CD4-positive, alpha-beta memory T cell (primary cell): ENCODE results near the gene KRTAP4-5. TPM values are rescaled to one million over a fixed set of nuclear protein-coding genes. Genes with fewer than 3 reads are reported as not detected.
"Not testable (repeated sequence)": the region's sequence is repeated elsewhere in the genome, so short reads cannot be mapped to it uniquely, and the experiment has no call there.

Source experiments
- CTCF ChIA-PET: fragments of 350-600 bp; sonication (Branson Sonifier 250); formaldehyde crosslinking; loops from one replicate; lab custom pipeline; 2021; ENCODE audit warnings: inconsistent platforms; ENCODE audit not compliant: partially characterized antibody; lab: Charles Lee
- POLR2A ChIA-PET: fragments of 350-600 bp; sonication (Branson Sonifier 250); formaldehyde crosslinking; loops from one replicate; lab custom pipeline; 2021; ENCODE audit not compliant: partially characterized antibody; lab: Charles Lee
- DNase-seq, 5 donors: peaks; one replicate each; pipeline versions ENCODE4 v3.0.0 to v3.0.0-alpha.2; 2020 to 2022; ENCODE audit warnings: mixed read lengths in 1 of 5
- H3K27ac ChIP-seq: one replicate; pipeline ENCODE4 v1.7.0; 2013; ENCODE audit warnings: low read depth, low read length
- H3K27me3 ChIP-seq: 2 replicates; pipeline ENCODE4 v1.7.0; 2013; ENCODE audit warnings: mild to moderate bottlenecking, low read length, moderate library complexity; ENCODE audit not compliant: insufficient read depth
- H3K36me3 ChIP-seq: 2 replicates; pipeline ENCODE4 v1.7.0; 2013; ENCODE audit warnings: mild to moderate bottlenecking, low read length, moderate library complexity; ENCODE audit not compliant: insufficient read depth
- H3K4me1 ChIP-seq: 2 replicates; pipeline ENCODE4 v1.7.0; 2013; ENCODE audit warnings: mild to moderate bottlenecking, low read length, moderate library complexity; ENCODE audit not compliant: insufficient read depth
- H3K4me3 ChIP-seq, 2 donors: one replicate each; pipeline ENCODE4 v1.7.0; 2013; ENCODE audit warnings: low read length in 2 of 2, mild to moderate bottlenecking in 1 of 2
- H3K9me3 ChIP-seq, 2 donors: one replicate each; pipeline ENCODE4 v1.7.0; 2013; ENCODE audit warnings: low read length in 2 of 2, control low read depth in 1 of 2; ENCODE audit not compliant: control insufficient read depth in 1 of 2
- H3K27ac Mint-ChIP-seq, 7 donors: one replicate each; pipeline ENCODE4 v1.8.0; 2020 to 2021; ENCODE audit warnings: mixed read lengths in 7 of 7, mild to moderate bottlenecking in 6 of 7, inconsistent platforms in 3 of 7, moderate library complexity in 3 of 7
- H3K27me3 Mint-ChIP-seq, 2 donors: one replicate each; pipeline ENCODE4 v1.8.0; 2020 to 2021; ENCODE audit warnings: mixed read lengths in 2 of 2
- H3K36me3 Mint-ChIP-seq, 2 donors: one replicate each; pipeline ENCODE4 v1.8.0; 2020 to 2021; ENCODE audit warnings: mixed read lengths in 2 of 2, inconsistent platforms in 1 of 2, mild to moderate bottlenecking in 1 of 2
- H3K4me1 Mint-ChIP-seq, 4 donors: one replicate each; pipeline ENCODE4 v1.8.0; 2020 to 2021; ENCODE audit warnings: mixed read lengths in 4 of 4, mild to moderate bottlenecking in 1 of 4
- H3K4me3 Mint-ChIP-seq, 8 donors: one replicate each; pipeline ENCODE4 v1.8.0; 2020 to 2021; ENCODE audit warnings: mixed read lengths in 8 of 8, mild to moderate bottlenecking in 7 of 8, moderate library complexity in 6 of 8, inconsistent platforms in 3 of 8
- H3K9me3 Mint-ChIP-seq, 8 donors: one replicate each; pipeline ENCODE4 v1.8.0; 2020 to 2021; ENCODE audit warnings: mixed read lengths in 8 of 8, mild to moderate bottlenecking in 5 of 8, inconsistent platforms in 3 of 8, moderate library complexity in 1 of 8
- intact Hi-C: fragments of 100-400 bp; cut with micrococcal nuclease; formaldehyde crosslinking; loops from one replicate; pipeline ENCODE4 v1.15.1; 2023
- polyA plus RNA-seq, 2 donors: library from polyadenylated mRNA; unstranded; fragments of 300-500 nt; fragmentation: Illumina TruSeq; gene quantifications; one replicate each; pipeline ENCODE4 v1.2.3, GENCODE V29; 2021
- total RNA-seq, 2 experiments: library from RNA; stranded (reverse); gene quantifications; one replicate each; pipeline ENCODE4 v1.2.3, GENCODE V29; 2021

The KRTAP4-5 gene
- total and polyA plus RNA-seq, 4 experiments from 2014 or later = not detected

- Histone ChIP-seq H3K4me3 (no peak overlapping the region), H3K9me3 (no peaks in the 10 kb centered on the region), H3K27me3 (no peaks in the 10 kb centered on the region), H3K4me1 (peaks cover 15% of the 10 kb centered on the region), H3K27ac (no peak overlapping the region), H3K36me3 (no peaks in the 10 kb centered on the region)
- POLR2A ChIA-PET = interaction anchor here (1.2 kb wide), 1 partner anchor 193 kb away, joined by 3 read pairs; the partner anchor contains the start of gene KRTAP16-1
- peaks cover 0 to 3% of the 10 kb centered on the region in 2 donors for H3K36me3 Mint-ChIP-seq
- peak overlapping the region in 1 of 7 donors; percentile 79 for H3K27ac Mint-ChIP-seq
- intact Hi-C loops = no loop called here
- H3K4me3 Mint-ChIP-seq = no peak overlapping the region
- peaks cover 2 to 29% (median 16%) of the 10 kb centered on the region in 4 donors for H3K4me1 Mint-ChIP-seq
- H3K9me3 Mint-ChIP-seq = peaks cover 0 to 10% (median 2%) of the 10 kb centered on the region in 8 donors
- DNase-seq = no peak
- H3K27me3 Mint-ChIP-seq = peaks cover 4% of the 10 kb centered on the region in 2 donors
- CTCF ChIA-PET = interaction anchor here (2.6 kb wide), 1 partner anchor 207 kb away, joined by 8 read pairs; no protein-coding TSS in a partner anchor
These were observed 33.3 kb downstream of the KRTAP4-5 start for GRCh38 chr17:41116297-41116696.

DNA sequence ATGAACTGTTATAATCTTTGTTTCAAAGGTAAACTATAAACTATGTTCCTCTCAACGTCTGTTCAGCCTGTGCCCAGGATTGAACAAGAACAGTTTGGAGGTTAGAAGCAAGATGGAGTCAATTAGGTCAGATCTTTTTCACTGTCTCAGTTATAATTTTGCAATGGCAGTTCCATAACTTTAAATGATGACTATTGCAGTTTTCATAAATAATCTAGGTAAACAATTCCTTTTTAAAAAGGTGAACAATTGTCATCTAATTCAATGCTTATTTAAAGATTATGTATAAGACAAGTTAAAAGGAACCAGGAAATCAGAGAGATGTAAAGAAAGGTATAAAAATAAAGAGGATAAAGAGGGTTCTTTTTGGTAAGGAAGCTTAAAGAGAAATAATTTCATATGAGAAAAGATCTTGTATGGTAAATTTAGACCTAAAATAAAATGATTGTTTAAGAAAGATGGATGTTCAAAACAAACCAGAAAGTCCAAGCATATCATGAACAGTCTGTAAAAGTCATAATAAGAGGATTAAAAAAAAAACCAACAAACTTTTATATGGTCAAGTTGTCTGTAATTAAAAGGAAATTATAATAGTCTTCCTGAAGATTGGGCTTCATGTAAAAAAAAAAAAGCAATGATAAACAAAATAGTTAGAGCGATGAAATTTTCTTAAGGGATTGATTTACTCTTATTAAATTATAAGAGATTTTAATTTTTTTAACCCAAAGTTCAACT is 38.3 kb downstream of the KRTAP4-5 start:
- Mint-ChIP-seq H3K36me3 (peaks cover 0 to 3% of the 10 kb centered on the region in 2 donors), H3K27me3 (peaks cover 5 to 14% of the 10 kb centered on the region in 2 donors), H3K4me1 (peaks cover 0 to 24% (median 4%) of the 10 kb centered on the region in 4 donors), H3K4me3 (peak overlapping the region in 1 of 8 donors; percentile 58), H3K9me3 (peaks cover 0 to 13% (median 3%) of the 10 kb centered on the region in 8 donors), H3K27ac (peak overlapping the region in 1 of 7 donors; percentile 12)
- no peaks in the 10 kb centered on the region for H3K36me3 ChIP-seq
- POLR2A ChIA-PET = interaction anchor here (0.6 kb wide), 1 partner anchor 197 kb away, joined by 3 read pairs; no protein-coding TSS in a partner anchor
- CTCF ChIA-PET = no interaction called here
- no peak overlapping the region for H3K4me3 ChIP-seq
- intact Hi-C loops = no loop called here
- no peaks in the 10 kb centered on the region for H3K27me3 ChIP-seq
- DNase-seq = no peak
- H3K4me1 ChIP-seq = no peaks in the 10 kb centered on the region
- no peak overlapping the region for H3K27ac ChIP-seq
- no peaks in the 10 kb centered on the region for H3K9me3 ChIP-seq

DNA sequence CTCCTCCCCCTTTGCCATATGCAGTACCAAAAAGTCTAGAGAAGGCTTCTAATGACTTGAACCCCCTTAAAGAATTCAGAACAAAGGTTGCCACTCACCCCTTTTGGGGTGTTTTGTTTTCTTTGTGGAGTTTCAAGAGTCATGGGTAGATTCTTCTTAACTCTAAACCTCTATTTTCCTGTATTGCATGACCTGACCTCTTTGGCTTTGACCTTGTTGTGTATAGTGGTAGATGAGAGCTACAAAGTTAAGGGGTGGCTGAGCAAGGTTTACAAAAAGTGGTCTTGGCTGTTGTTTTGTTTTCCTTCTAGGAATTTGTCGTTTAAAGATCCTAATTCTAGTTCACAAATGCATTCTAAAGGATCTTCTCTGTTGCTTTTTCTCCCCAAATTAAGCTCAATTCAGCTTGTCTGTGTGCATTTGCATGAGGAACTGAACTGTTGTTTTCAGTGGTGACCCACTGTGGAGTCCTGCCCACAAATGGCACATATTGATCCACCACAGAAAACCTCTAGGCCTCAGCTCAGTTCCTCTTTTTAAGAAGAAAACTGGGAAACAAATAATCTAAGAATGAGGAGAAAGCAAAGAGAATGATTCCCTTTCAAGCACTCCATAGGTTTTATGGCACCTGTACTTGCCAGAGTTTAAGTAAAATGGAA is 40.8 kb downstream of the KRTAP4-5 start:
- H3K4me3 ChIP-seq, DNase-seq, POLR2A ChIA-PET, H3K27me3 ChIP-seq, H3K36me3 ChIP-seq, CTCF ChIA-PET, H3K4me1 ChIP-seq, H3K9me3 ChIP-seq, H3K27ac ChIP-seq, intact Hi-C loops, H3K36me3 Mint-ChIP-seq: not testable (repeated sequence)
- H3K27me3 Mint-ChIP-seq = peaks cover 7 to 17% of the 10 kb centered on the region in 2 donors
- H3K4me1 Mint-ChIP-seq = peaks cover 0 to 23% (median 4%) of the 10 kb centered on the region in 4 donors
- H3K4me3 Mint-ChIP-seq = peak overlapping the region in 5 of 8 donors; percentile 62 to 79 (median 75)
- H3K9me3 Mint-ChIP-seq = peaks cover 0 to 13% (median 3%) of the 10 kb centered on the region in 8 donors
- H3K27ac Mint-ChIP-seq = peak overlapping the region in 2 of 7 donors; percentile 0 to 7

DNA sequence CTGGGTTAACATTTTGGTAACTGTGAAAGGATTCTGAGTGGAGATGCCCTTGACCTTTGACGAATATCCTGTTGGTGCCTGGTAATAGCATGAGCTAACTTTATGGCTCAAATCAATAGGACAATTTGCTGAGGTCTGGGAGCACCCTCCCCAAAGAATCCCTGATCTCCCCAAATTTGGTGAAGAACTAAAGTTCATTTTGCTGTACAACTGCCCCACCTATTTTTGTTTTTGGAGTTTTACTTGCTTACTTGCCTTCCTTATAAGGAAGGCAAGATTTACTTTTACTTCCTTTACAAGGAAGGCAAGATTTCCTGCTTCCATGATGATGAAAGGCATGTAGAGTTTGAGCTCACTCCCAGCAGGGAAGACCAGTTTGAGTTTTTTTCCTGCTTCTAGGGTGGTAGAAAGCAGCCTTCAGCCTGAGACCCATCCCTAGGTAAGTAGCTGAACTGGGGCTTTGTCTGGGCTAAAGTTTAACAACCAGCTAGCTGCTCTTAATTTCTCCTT is 41.6 kb downstream of the KRTAP4-5 start:
- no peaks in the 10 kb centered on the region for H3K9me3 ChIP-seq
- Mint-ChIP-seq H3K4me3 (peak overlapping the region in 4 of 8 donors; percentile 9 to 79 (median 70)), H3K27me3 (peaks cover 7 to 17% of the 10 kb centered on the region in 2 donors), H3K36me3 (no peaks in the 10 kb centered on the region), H3K9me3 (peaks cover 0 to 9% (median 3%) of the 10 kb centered on the region in 8 donors), H3K4me1 (peaks cover 0 to 23% (median 4%) of the 10 kb centered on the region in 4 donors), H3K27ac (peak overlapping the region in 2 of 7 donors; percentile 52 to 57)
- no peak overlapping the region for H3K27ac ChIP-seq
- no peak for DNase-seq
- intact Hi-C loops = no loop called here
- H3K27me3 ChIP-seq = no peaks in the 10 kb centered on the region
- POLR2A ChIA-PET = no interaction called here
- no peaks in the 10 kb centered on the region for H3K36me3 ChIP-seq
- no peaks in the 10 kb centered on the region for H3K4me1 ChIP-seq
- H3K4me3 ChIP-seq = no peak overlapping the region
- CTCF ChIA-PET = no interaction called here

GRCh38 chr17:41105347-41105746 is 44.3 kb downstream of the KRTAP4-5 start, which contains the start of gene KRTAP4-9:
Gene KRTAP4-9 (plus strand): TSS chr17:41105389. CDS start chr17:41105389, 0 bp downstream.
- H3K27ac ChIP-seq, DNase-seq, H3K4me1 ChIP-seq, H3K36me3 Mint-ChIP-seq, H3K27me3 ChIP-seq, H3K9me3 ChIP-seq, H3K36me3 ChIP-seq, H3K4me3 Mint-ChIP-seq, CTCF ChIA-PET, POLR2A ChIA-PET, H3K9me3 Mint-ChIP-seq, H3K4me3 ChIP-seq, intact Hi-C loops: not testable (repeated sequence)
- Mint-ChIP-seq H3K4me1 (peaks cover 0 to 24% (median 5%) of the 10 kb centered on the region in 4 donors), H3K27me3 (peaks cover 7 to 17% of the 10 kb centered on the region in 2 donors), H3K27ac (peak within 1 kb of the TSS in 1 of 7 donors; percentile 76)

- CTCF ChIA-PET, H3K27ac Mint-ChIP-seq, H3K9me3 Mint-ChIP-seq, H3K36me3 ChIP-seq, H3K27ac ChIP-seq, H3K4me3 ChIP-seq, H3K36me3 Mint-ChIP-seq, H3K27me3 ChIP-seq, POLR2A ChIA-PET, H3K4me3 Mint-ChIP-seq, DNase-seq, H3K9me3 ChIP-seq, H3K4me1 ChIP-seq: not testable (repeated sequence)
- Mint-ChIP-seq H3K4me1 (peaks cover 0 to 33% (median 9%) of the 10 kb centered on the region in 4 donors), H3K27me3 (peaks cover 8 to 20% of the 10 kb centered on the region in 2 donors)
- intact Hi-C loops = loop anchor here (5.0 kb wide), 1 partner anchor 218 kb away; no protein-coding TSS in a partner anchor
These were observed 45.1 kb downstream of the KRTAP4-5 start for GRCh38 chr17:41104386-41105038.
